GM18867 (cell line): ENCODE measurements around the gene HCFC2.

Experiments used
- ATAC-seq: cut with Tn5 transposase; IDR thresholded peaks from one replicate; pipeline ENCODE4 v1.9.1; 2021; ENCODE audit warnings: mild to moderate bottlenecking, moderate library complexity; ENCODE audit not compliant: unreplicated experiment

HCFC2 gene

GRCh38 chr12:104056419-104056972 is 7.8 kb upstream of the HCFC2 start:
- no peak for ATAC-seq

GRCh38 chr12:104057771-104058197 is 6.5 kb upstream of the HCFC2 start:
- ATAC-seq = no peak

GRCh38 chr12:104058802-104059201 is 5.5 kb upstream of the HCFC2 start:
- no peak for ATAC-seq

- ATAC-seq = no peak
Observed at GRCh38 chr12:104059963-104060362, 4.4 kb upstream of the HCFC2 start.

GRCh38 chr12:104060791-104061190 is 3.5 kb upstream of the HCFC2 start:
- ATAC-seq = no peak

GRCh38 chr12:104063712-104064030 is 660 bp upstream of the HCFC2 start:
- ATAC-seq = peak; percentile 41

GRCh38 chr12:104064842-104065427 is 604 bp downstream of the HCFC2 start:
- ATAC-seq = peak; percentile 25

GRCh38 chr12:104072099-104072498 is 7.8 kb downstream of the HCFC2 start:
- no peak for ATAC-seq

GRCh38 chr12:104073699-104074098 is 9.4 kb downstream of the HCFC2 start:
- ATAC-seq = no peak

- ATAC-seq = no peak
Observed at GRCh38 chr12:104079024-104079423, 14.7 kb downstream of the HCFC2 start.

GRCh38 chr12:104080764-104081163 is 16.4 kb downstream of the HCFC2 start:
- ATAC-seq = no peak

GRCh38 chr12:104083769-104084475 is 19.6 kb downstream of the HCFC2 start:
- peak; percentile 85 for ATAC-seq

- no peak for ATAC-seq
Observed at GRCh38 chr12:104090685-104091084, 26.4 kb downstream of the HCFC2 start.

- no peak for ATAC-seq
Observed at GRCh38 chr12:104091136-104091535, 26.8 kb downstream of the HCFC2 start.

- ATAC-seq = no peak
Observed at GRCh38 chr12:104094284-104094683, 30.0 kb downstream of the HCFC2 start.

- no peak for ATAC-seq
Observed at GRCh38 chr12:104095289-104095688, 31.0 kb downstream of the HCFC2 start.

- ATAC-seq = no peak
Observed at GRCh38 chr12:104097954-104098353, 33.6 kb downstream of the HCFC2 start.

GRCh38 chr12:104105461-104105860 is 41.1 kb downstream of the HCFC2 start:
- no peak for ATAC-seq

GRCh38 chr12:104106965-104107364 is 42.6 kb downstream of the HCFC2 start:
- no peak for ATAC-seq

- ATAC-seq = peak; percentile 51
Observed at GRCh38 chr12:104108755-104109445, 44.6 kb downstream of the HCFC2 start.

- no peak for ATAC-seq
Observed at GRCh38 chr12:104109446-104110271, 45.3 kb downstream of the HCFC2 start.
